GM18867 (cell line): ENCODE results near the gene SLC30A3.

ENCODE experiments used
- ATAC-seq: cut with Tn5 transposase; IDR thresholded peaks from one replicate; pipeline ENCODE4 v1.9.1; 2021; ENCODE audit warnings: mild to moderate bottlenecking, moderate library complexity; ENCODE audit not compliant: unreplicated experiment

SLC30A3 gene

DNA sequence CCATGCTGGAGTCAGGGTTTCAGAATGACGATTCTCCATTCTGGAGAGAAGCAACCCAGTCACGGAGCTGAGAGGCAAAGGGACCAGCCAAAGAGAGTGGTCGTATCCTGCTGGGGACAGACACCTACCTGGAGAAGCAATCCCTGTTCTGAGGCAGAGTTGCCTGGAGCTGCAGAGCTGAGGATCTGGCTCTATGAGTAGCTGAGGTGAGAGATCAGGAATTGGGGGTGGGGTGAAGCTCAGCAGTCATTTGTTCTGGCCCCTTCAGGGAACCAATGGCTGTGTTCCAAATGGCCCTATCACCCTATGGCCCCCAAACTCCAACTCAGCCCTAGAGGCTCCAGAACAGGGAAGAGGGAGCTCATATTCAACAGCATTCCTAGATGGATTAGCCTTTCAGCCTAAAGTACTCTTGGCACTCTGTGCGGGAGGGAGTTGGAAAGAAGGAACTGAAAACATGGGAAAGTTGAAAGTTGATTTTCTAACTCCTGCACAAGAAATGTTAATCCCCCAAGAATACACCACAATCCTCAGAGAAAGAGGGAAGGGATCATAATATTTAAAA, 54.3 kb downstream of the SLC30A3 start:
- ATAC-seq, result no peak

DNA sequence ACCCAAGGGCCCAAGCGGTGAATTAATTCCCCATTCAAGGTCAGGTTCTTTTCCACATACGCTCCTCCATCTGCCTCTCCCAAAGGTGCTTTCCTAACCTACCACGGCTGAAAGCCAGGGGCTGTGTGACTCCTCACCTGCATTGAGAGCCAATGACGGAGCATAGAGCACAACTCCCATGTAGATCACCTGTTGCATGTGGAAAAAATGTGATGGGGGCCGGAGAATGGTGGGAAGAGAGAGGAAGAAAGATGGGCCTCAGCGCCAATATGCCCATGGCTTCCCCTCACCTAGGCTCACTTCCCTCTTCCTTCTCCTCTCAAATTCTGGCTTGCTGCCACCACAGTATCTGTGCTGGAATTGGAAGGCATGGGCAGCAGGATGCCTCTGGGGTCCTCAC, 56.5 kb downstream of the SLC30A3 start:
- ATAC-seq, result no peak

DNA sequence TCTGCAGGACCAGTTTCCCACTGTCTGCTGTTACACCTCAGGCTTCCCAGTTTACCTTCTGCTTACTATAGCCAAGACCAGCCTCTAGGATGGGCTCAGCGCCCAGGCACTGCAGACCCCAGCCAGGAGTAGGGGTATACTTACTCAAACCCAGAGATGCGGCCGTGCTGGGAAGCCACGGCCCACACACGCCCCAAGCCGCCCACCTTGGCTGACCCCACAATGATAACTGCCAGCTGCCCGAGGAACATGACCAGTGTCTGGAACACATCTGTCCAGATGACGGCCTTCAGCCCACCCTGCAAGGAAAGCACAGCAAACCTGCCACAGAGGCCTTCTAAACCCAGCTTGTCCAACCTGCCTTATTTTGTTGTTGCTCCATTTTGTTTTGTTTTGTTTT, 57.6 kb downstream of the SLC30A3 start:
- no peak for ATAC-seq

DNA sequence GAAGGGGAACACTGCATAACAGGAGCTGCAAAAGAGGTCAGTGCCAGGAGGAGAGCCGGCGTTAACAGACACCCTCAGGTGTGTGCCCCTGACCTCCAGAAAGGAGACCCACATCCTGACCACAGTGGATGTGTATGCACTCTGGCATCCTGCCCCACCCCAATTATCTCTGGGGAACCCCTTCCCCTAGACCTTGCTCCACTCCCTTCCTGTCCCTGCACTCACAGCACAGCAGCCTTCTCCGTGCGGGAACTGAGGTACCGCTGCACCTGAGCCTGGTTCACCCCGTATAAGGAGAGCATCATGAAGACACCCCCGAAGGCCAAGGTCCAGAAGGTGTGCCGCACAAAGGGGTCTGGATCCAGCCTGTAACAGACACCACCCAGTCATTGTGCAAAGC, 58.3 kb downstream of the SLC30A3 start:
- ATAC-seq, result no peak

DNA sequence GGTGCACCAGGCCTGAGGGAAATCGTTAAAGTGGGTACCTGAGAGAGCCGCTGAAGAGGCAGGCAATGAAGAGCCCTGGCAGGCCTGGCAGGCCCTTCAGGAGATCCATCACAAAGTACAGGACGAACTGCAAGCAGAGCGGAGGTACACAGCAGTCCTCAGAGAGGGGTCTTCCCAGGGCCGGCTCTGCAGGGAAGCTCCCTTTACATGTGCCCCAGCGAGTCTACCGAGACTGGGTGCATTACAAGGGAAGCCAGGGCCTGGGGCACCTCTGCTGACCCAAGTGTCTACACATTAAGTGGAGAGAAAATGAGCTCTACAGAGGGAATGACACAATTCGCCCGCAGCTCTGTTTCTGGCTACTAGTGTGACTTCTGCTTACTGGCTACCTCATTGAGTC, 59.1 kb downstream of the SLC30A3 start:
- no peak for ATAC-seq
